Sigmoid colon (tissue), 7 donors: ENCODE measurements around the gene NCAPG2. TPM values are rescaled to one million over a fixed set of nuclear protein-coding genes. Genes with fewer than 3 reads are reported as not detected.

ENCODE experiments used
- DNase-seq: peaks from one replicate; pipeline ENCODE4 v3.0.0-alpha.2; 2019
- H3K27ac ChIP-seq, 4 donors: fragments of 200-600 bp; sonication (generic); one replicate each; pipeline ENCODE4 v1.5.1; 2016 to 2019; ENCODE audit warnings: mild to moderate bottlenecking in 1 of 4
- H3K27me3 ChIP-seq, 3 donors: fragments of 200-600 bp; sonication (generic); one replicate each; pipeline ENCODE4 v1.5.1; 2019; ENCODE audit warnings: mild to moderate bottlenecking in 1 of 3
- H3K36me3 ChIP-seq, 4 donors: fragments of 200-600 bp; sonication (generic); one replicate each; pipeline ENCODE4 v1.5.1; 2016 to 2019
- H3K4me1 ChIP-seq, 4 donors: fragments of 200-600 bp; sonication (generic); one replicate each; pipeline ENCODE4 v1.5.1; 2017 to 2019
- H3K4me3 ChIP-seq, 4 donors: fragments of 200-600 bp; sonication (generic); one replicate each; pipeline ENCODE4 v1.5.1; 2017 to 2019; ENCODE audit warnings: mild to moderate bottlenecking in 2 of 4, moderate library complexity in 1 of 4
- H3K9me3 ChIP-seq, 4 donors: fragments of 200-600 bp in 3 of 4; sonication (generic) in 3 of 4; one replicate each; pipeline versions ENCODE4 v1.5.1 to v1.6.1; 2013 to 2019
- CTCF ChIP-seq, 4 experiments: fragments of 450-650 bp in 3 of 4; fragments of 200-600 bp in 1 of 4; IDR thresholded peaks; one replicate each; pipeline ENCODE4 v1.5.1; 2016 to 2019; ENCODE audit warnings: antibody characterized with exemption in 4 of 4, mild to moderate bottlenecking in 3 of 4, moderate library complexity in 2 of 4
- EP300 ChIP-seq, 4 donors: sonication (generic); formaldehyde crosslinking; IDR thresholded peaks; one replicate each; pipeline ENCODE4 v1.6.1; 2017; ENCODE audit warnings: antibody characterized with exemption in 4 of 4
- POLR2A ChIP-seq, 2 donors: fragments of 450-650 bp; IDR thresholded peaks; one replicate each; pipeline ENCODE4 v1.6.1; 2016; ENCODE audit warnings: antibody characterized with exemption in 2 of 2, mild to moderate bottlenecking in 2 of 2, moderate library complexity in 2 of 2
- POLR2AphosphoS5 ChIP-seq, 4 donors: sonication (generic); formaldehyde crosslinking; IDR thresholded peaks; one replicate each; pipeline ENCODE4 v1.6.1; 2017; ENCODE audit warnings: antibody characterized with exemption in 4 of 4
- WGBS, 2 donors: extraction: QIAGEN DNeasy Blood & Tissue Kit; methylation state at CpG; one replicate each; pipeline ENCODE4 v1.1.7; 2013; 5-methylcytosine and 5-hydroxymethylcytosine counted together
- intact Hi-C: fragments of 100-400 bp; cut with DNase I; formaldehyde crosslinking; loops from one replicate; pipeline ENCODE4 v1.15.1; 2023
- polyA plus RNA-seq, 3 donors: library from polyadenylated mRNA; stranded (reverse); fragments of 200-250 nt; gene quantifications; one replicate each; pipeline ENCODE4 v1.2.3, GENCODE V29; 2013
- total RNA-seq, 4 donors: library from RNA; depleted of rRNA; stranded (reverse); fragments of >200 nt; gene quantifications; one replicate each; pipeline ENCODE4 v1.1.0, GENCODE V29; 2016
- donor health status: healthy with polysubstance abuse.
- donor health status: Bipolar disorder and iron deficiency.
- donor health status: healthy.

Gene NCAPG2
- total and polyA plus RNA-seq, 7 donors, result 1.2 to 11.5 (median 4.4) TPM

- Histone ChIP-seq H3K36me3 (peaks cover 8 to 87% (median 21%) of the 10 kb centered on the region in 4 donors), H3K4me1 (no peaks in the 10 kb centered on the region), H3K27ac (no peak overlapping the region), H3K4me3 (no peak overlapping the region), H3K9me3 (no peaks in the 10 kb centered on the region), H3K27me3 (no peaks in the 10 kb centered on the region)
- DNase-seq, result no peak
- intact Hi-C loops, result no loop called here
- 97 to 98% methylated on average over 9 of the region's 9 CpGs for WGBS, 2 donors
- no peak for TF ChIP-seq CTCF (IDR thresholded peaks at IDR 0.05)
- no peak for TF ChIP-seq POLR2A (IDR thresholded peaks at IDR 0.05)
- TF ChIP-seq POLR2AphosphoS5 (IDR thresholded peaks at IDR 0.05), result no peak
- no peak for TF ChIP-seq EP300 (IDR thresholded peaks at IDR 0.05)
Observed at GRCh38 chr7:158749396-158749795, 44.8 kb upstream of the NCAPG2 start.

GRCh38 chr7:158748335-158748734 is 43.7 kb upstream of the NCAPG2 start:
- H3K9me3 ChIP-seq, result no peaks in the 10 kb centered on the region
- WGBS, 2 donors, result 86 to 93% methylated on average over 10 of the region's 10 CpGs
- no peaks in the 10 kb centered on the region for H3K4me1 ChIP-seq
- H3K4me3 ChIP-seq, result no peak overlapping the region
- peaks cover 8 to 87% (median 16%) of the 10 kb centered on the region in 4 donors for H3K36me3 ChIP-seq
- no peaks in the 10 kb centered on the region for H3K27me3 ChIP-seq
- no peak for DNase-seq
- no peak for TF ChIP-seq POLR2A (IDR thresholded peaks at IDR 0.05)
- TF ChIP-seq EP300 (IDR thresholded peaks at IDR 0.05), result no peak
- TF ChIP-seq CTCF (IDR thresholded peaks at IDR 0.05), result no peak
- no peak for TF ChIP-seq POLR2AphosphoS5 (IDR thresholded peaks at IDR 0.05)
- intact Hi-C loops, result no loop called here
- H3K27ac ChIP-seq, result no peak overlapping the region

- no peak overlapping the region for H3K4me3 ChIP-seq
- TF ChIP-seq EP300 (IDR thresholded peaks at IDR 0.05) (no peak), CTCF (IDR thresholded peaks at IDR 0.05) (no peak), POLR2AphosphoS5 (IDR thresholded peaks at IDR 0.05) (no peak), POLR2A (IDR thresholded peaks at IDR 0.05) (no peak)
- H3K36me3 ChIP-seq, result peaks cover 10 to 86% (median 23%) of the 10 kb centered on the region in 4 donors
- H3K9me3 ChIP-seq, result no peaks in the 10 kb centered on the region
- intact Hi-C loops, result no loop called here
- DNase-seq, result no peak
- no peak overlapping the region for H3K27ac ChIP-seq
- H3K27me3 ChIP-seq, result no peaks in the 10 kb centered on the region
- WGBS, 2 donors, result 95 to 97% methylated on average over 10 of the region's 10 CpGs
- H3K4me1 ChIP-seq, result no peaks in the 10 kb centered on the region
Observed at GRCh38 chr7:158747408-158747807, 42.8 kb upstream of the NCAPG2 start.

GRCh38 chr7:158746957-158747356 is 42.4 kb upstream of the NCAPG2 start:
- Histone ChIP-seq H3K27me3 (no peaks in the 10 kb centered on the region), H3K4me1 (peaks cover 0 to 1% (median 0%) of the 10 kb centered on the region in 4 donors), H3K36me3 (peaks cover 15 to 86% (median 27%) of the 10 kb centered on the region in 4 donors), H3K27ac (no peak overlapping the region), H3K9me3 (no peaks in the 10 kb centered on the region), H3K4me3 (no peak overlapping the region)
- intact Hi-C loops, result no loop called here
- no peak for DNase-seq
- TF ChIP-seq EP300 (IDR thresholded peaks at IDR 0.05) (no peak), POLR2AphosphoS5 (IDR thresholded peaks at IDR 0.05) (no peak), POLR2A (IDR thresholded peaks at IDR 0.05) (no peak), CTCF (IDR thresholded peaks at IDR 0.05) (no peak)
- WGBS, 2 donors, result 80 to 91% methylated on average over 9 of the region's 9 CpGs
